ENCODE results near the gene VWA2.

VWA2 gene

DNA sequence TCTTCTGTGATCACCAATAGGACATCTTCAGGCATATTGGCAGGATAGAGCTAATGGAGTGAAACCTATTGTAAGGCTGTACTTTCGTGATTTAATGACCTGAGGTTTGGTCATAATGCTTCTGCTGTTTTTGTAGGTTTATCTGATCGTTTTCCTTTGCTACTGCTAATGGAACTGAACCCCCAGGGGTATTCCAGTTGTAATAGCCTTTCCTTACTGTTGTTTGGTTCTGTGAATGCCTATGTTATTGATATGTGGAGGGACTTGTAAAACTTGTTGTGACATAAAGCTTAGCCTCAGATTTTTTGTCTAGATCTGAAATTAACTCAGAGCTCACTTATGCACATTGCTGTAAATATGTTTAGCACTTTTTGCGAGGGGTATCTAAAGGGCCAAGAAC, 10.9 kb upstream of the VWA2 start:
- H3K4me3 ChIP-seq (ENCODE audit: control insufficient read depth, low read depth, low read length) = no peak overlapping the region
- TF ChIP-seq, protein P1, sequence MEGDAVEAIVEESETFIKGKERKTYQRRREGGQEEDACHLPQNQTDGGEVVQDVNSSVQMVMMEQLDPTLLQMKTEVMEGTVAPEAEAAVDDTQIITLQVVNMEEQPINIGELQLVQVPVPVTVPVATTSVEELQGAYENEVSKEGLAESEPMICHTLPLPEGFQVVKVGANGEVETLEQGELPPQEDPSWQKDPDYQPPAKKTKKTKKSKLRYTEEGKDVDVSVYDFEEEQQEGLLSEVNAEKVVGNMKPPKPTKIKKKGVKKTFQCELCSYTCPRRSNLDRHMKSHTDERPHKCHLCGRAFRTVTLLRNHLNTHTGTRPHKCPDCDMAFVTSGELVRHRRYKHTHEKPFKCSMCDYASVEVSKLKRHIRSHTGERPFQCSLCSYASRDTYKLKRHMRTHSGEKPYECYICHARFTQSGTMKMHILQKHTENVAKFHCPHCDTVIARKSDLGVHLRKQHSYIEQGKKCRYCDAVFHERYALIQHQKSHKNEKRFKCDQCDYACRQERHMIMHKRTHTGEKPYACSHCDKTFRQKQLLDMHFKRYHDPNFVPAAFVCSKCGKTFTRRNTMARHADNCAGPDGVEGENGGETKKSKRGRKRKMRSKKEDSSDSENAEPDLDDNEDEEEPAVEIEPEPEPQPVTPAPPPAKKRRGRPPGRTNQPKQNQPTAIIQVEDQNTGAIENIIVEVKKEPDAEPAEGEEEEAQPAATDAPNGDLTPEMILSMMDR (conservative IDR thresholded peaks at IDR 0.05; ENCODE audit: control insufficient read depth, insufficient read depth, low read depth, low read length) = no peak
- DNase-seq (ENCODE audit: low read depth) = no peak

DNA sequence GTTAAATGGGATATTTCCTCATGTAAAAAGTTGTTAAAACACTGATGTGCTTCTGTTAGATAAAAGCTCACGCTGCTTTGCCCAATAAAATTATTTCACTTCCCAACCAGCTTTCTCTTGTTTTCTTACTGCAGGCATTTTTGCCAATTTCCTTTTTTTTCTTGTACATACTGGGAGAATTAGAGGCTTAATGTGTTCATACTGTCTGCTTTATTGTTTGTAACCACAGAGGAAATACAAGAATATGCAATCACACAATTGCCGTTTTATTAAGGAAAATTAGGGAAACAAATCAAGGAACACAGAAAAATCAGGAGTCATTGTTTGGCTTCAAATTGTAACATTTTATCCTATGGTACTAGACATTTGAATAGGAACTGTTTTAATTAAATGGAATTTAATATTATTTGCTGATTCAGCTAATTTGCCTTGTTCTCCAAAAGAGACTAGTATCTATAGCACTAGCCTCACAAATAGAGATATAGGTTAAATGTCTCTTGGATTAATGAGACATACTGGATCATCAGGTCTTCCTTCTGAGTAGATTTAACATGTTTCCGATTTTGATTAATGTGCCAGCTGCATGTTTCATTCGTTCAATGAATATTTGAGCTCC, 6.4 kb upstream of the VWA2 start:
- no peak for DNase-seq (ENCODE audit: low read depth)
- TF ChIP-seq, protein P1 (conservative IDR thresholded peaks at IDR 0.05; ENCODE audit: control insufficient read depth, insufficient read depth, low read depth, low read length) = no peak
- no peak overlapping the region for H3K4me3 ChIP-seq (ENCODE audit: control insufficient read depth, low read depth, low read length)

DNA sequence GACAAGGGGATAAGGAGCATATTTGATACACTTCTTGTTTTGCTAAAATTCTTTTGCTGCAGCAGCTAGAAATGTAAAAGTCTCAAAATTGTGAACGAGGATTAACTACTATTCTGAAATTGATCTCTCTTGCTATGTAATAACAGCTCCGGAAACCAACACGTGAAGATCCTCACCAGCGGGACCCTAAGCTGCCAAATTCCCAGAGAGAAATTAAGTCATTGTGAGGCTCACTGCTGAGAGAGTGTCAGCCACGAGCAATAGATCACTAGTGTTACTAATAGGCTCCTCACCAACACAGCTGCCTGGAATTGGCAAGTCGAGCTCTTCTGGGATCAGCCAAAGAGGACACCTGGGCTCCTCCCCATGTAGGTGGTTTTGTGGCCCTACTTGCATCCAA, 5.6 kb upstream of the VWA2 start:
- no peak for DNase-seq (ENCODE audit: low read depth)
- no peak overlapping the region for H3K4me3 ChIP-seq (ENCODE audit: control insufficient read depth, low read depth, low read length)
- TF ChIP-seq, protein P1 (conservative IDR thresholded peaks at IDR 0.05; ENCODE audit: control insufficient read depth, insufficient read depth, low read depth, low read length) = no peak

DNA sequence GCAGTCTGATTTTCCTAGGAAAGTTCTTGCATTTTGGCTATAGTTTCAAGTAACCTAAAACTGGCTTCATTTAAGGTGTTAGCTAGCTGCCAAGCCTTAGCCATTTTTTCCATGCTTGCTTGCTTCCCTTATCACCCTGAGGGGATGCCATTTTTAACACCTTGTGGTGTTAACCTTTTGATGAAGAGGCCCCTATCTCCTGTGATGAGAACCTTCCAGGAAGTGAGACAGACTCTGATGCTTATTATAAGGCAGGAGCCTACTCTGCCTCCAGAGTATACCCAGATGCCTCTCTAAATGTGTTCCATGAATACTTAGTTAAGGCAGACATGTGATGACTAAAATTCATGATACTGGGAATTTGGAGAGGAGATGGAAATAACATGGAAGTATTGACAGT, 4.9 kb upstream of the VWA2 start:
- TF ChIP-seq, protein P1 (conservative IDR thresholded peaks at IDR 0.05; ENCODE audit: control insufficient read depth, insufficient read depth, low read depth, low read length) = no peak
- H3K4me3 ChIP-seq (ENCODE audit: control insufficient read depth, low read depth, low read length) = no peak overlapping the region
- DNase-seq (ENCODE audit: low read depth) = no peak

DNA sequence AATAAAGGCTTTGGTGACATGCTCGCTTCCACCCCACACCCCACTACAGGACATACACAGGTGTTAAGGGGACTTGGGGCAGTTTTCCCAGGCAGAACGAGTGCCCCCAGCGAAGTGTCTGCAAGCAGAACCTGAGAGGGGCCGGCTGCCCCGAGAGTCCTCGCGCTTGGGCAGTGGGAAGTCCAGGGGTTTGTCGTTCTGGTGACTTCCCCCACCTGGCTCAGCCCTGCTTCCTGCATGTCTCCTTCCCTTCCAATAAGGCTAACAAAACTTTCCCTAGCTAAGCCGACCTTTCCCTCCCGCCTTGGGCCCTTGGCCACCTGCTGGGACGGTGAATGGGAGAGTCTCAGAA, 916 bp downstream of the VWA2 start:
- H3K4me3 ChIP-seq (ENCODE audit: control insufficient read depth, low read depth, low read length) = no peak overlapping the region
- TF ChIP-seq, protein P1 (conservative IDR thresholded peaks at IDR 0.05; ENCODE audit: control insufficient read depth, insufficient read depth, low read depth, low read length) = no peak
- no peak for DNase-seq (ENCODE audit: low read depth)

- DNase-seq (ENCODE audit: low read depth) = no peak
- TF ChIP-seq, protein P1 (conservative IDR thresholded peaks at IDR 0.05; ENCODE audit: control insufficient read depth, insufficient read depth, low read depth, low read length) = no peak
- H3K4me3 ChIP-seq (ENCODE audit: control insufficient read depth, low read depth, low read length) = no peak overlapping the region
Observed at GRCh38 chr10:114242235-114242634, 3.2 kb downstream of the VWA2 start.

DNA sequence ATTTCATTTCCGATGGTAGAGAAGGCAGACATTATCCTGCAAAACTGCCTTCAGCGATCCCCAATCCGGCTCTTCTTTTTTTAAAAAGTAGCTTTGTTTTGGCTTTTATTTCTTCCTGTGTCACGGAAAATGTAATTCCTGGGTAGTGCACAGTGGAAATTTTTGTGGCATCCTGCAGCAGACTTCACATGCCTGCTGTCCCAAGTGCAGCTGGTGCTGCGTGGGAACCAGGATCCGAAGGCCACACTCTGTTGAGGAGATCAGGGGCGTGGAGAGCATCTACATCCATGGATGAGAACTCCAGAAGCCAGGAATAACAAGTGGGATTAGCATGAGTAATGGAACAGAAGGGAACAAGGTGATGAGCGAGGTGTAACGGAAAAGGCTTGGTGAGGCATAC, 4.6 kb downstream of the VWA2 start:
- DNase-seq (ENCODE audit: low read depth) = no peak
- no peak overlapping the region for H3K4me3 ChIP-seq (ENCODE audit: control insufficient read depth, low read depth, low read length)
- TF ChIP-seq, protein P1 (conservative IDR thresholded peaks at IDR 0.05; ENCODE audit: control insufficient read depth, insufficient read depth, low read depth, low read length) = no peak
